ENCODE data around the gene HEXD.

The HEXD gene

GRCh38 chr17:82439829-82440365 lies 21.8 kb downstream of the HEXD start:
- FAIRE-seq = no peak

GRCh38 chr17:82440469-82440981 lies 22.4 kb downstream of the HEXD start:
- FAIRE-seq = no peak
- no peak for TF ChIP-seq CTCF (IDR thresholded peaks at IDR 0.05; ENCODE audit: insufficient read depth, missing control alignments)
- DNase-seq (ENCODE audit: insufficient read length, low spot score) = no peak

More at GRCh38 chr17:82439829-82440365, 21.8 kb downstream of the HEXD start:
- DNase-seq (ENCODE audit: insufficient read length, low spot score) = no peak
- TF ChIP-seq CTCF (IDR thresholded peaks at IDR 0.05; ENCODE audit: insufficient read depth, missing control alignments) = no peak

- DNase-seq (ENCODE audit: insufficient read length, low spot score) (no peak), FAIRE-seq (no peak)
- TF ChIP-seq CTCF (IDR thresholded peaks at IDR 0.05; ENCODE audit: insufficient read depth, missing control alignments) = no peak
Observed at GRCh38 chr17:82440991-82441627, 23.0 kb downstream of the HEXD start.

GRCh38 chr17:82441691-82442487 lies 23.7 kb downstream of the HEXD start:
- no peak for DNase-seq (ENCODE audit: insufficient read length, low spot score)
- TF ChIP-seq CTCF (IDR thresholded peaks at IDR 0.05; ENCODE audit: insufficient read depth, missing control alignments) = no peak

GRCh38 chr17:82442643-82443464 lies 24.7 kb downstream of the HEXD start:
- no peak for TF ChIP-seq CTCF (IDR thresholded peaks at IDR 0.05; ENCODE audit: insufficient read depth, missing control alignments)
- FAIRE-seq = no peak
- DNase-seq (ENCODE audit: insufficient read length, low spot score) = no peak

More at GRCh38 chr17:82441691-82442487, 23.7 kb downstream of the HEXD start:
- no peak for FAIRE-seq

GRCh38 chr17:82443465-82444283 lies 25.5 kb downstream of the HEXD start:
- no peak for FAIRE-seq
- TF ChIP-seq CTCF (IDR thresholded peaks at IDR 0.05; ENCODE audit: insufficient read depth, missing control alignments) = no peak
- DNase-seq (ENCODE audit: insufficient read length, low spot score) = no peak

Measured in D721Med (cell line).